Subcutaneous abdominal adipose tissue (tissue), 5 donors: ENCODE measurements around the gene ZC3H13.

ENCODE experiments used
- H3K27ac ChIP-seq: one replicate; pipeline ENCODE4 v1.7.0; 2013; ENCODE audit warnings: low read depth, mild to moderate bottlenecking, inconsistent platforms, low read length, moderate library complexity
- H3K27me3 ChIP-seq, 5 donors: one replicate each; pipeline ENCODE4 v1.7.0; 2013; ENCODE audit warnings: low read length in 5 of 5, inconsistent platforms in 1 of 5; ENCODE audit not compliant: control insufficient read depth in 5 of 5, insufficient read depth in 4 of 5
- H3K36me3 ChIP-seq, 5 donors: one replicate each; pipeline ENCODE4 v1.7.0; 2013; ENCODE audit warnings: low read length in 5 of 5; ENCODE audit not compliant: control insufficient read depth in 5 of 5, insufficient read depth in 5 of 5
- H3K4me1 ChIP-seq, 5 donors: one replicate each; pipeline ENCODE4 v1.7.0; 2013; ENCODE audit warnings: low read length in 5 of 5, mild to moderate bottlenecking in 3 of 5, moderate library complexity in 1 of 5; ENCODE audit not compliant: control insufficient read depth in 5 of 5, insufficient read depth in 5 of 5
- H3K4me3 ChIP-seq, 5 donors: one replicate each; pipeline ENCODE4 v1.7.0; 2013; ENCODE audit warnings: low read length in 5 of 5, low read depth in 1 of 5
- H3K9ac ChIP-seq, 5 donors: one replicate each; pipeline ENCODE4 v1.7.0; 2013; ENCODE audit warnings: low read length in 5 of 5, mild to moderate bottlenecking in 4 of 5, moderate library complexity in 3 of 5
- H3K9me3 ChIP-seq, 5 donors: one replicate each; pipeline ENCODE4 v1.7.0; 2013; ENCODE audit warnings: low read length in 5 of 5; ENCODE audit not compliant: control insufficient read depth in 5 of 5
- donor health status: healthy.
- donor health status: healthy.
- donor health status: healthy.
- donor health status: healthy.
- donor health status: healthy.

The ZC3H13 gene

DNA sequence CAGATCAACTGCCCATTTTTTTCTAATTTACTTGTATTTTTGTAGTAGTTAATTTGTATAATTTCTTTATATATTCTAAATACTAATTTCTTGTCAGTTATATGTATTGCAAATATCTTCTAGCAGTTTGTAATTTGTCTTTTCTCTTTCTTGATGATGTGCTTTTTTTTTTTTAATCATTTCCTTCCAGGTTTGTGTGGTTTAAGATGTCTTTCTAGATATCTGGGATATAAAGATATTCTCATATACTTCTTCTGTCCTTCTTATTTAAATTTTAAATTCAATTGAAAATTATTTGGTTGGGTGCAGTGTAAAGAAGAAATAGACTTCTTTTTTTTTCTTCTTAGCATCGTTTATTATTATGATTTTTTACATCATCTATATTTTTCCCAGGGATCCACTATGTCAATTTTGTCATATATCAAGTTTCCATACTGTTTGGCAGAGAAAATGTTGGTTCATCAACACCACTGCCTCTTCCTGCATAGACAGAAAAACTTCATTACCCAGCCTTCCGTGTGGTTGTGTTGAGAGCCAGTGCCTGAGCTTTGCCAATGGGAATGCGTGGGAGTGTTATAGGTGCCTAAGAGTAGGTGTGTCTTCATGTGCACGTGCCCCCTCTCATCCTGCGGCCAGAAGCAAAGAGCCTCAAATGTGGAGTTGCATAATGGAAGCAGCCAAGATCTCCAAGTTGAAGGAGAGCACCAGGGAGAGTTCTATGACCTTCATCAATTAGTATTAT is 36.4 kb upstream of the ZC3H13 start:
- no peaks in the 10 kb centered on the region for H3K36me3 ChIP-seq
- no peaks in the 10 kb centered on the region for H3K4me1 ChIP-seq
- H3K9me3 ChIP-seq: no peaks in the 10 kb centered on the region
- H3K4me3 ChIP-seq: no peak overlapping the region
- H3K27me3 ChIP-seq: peaks cover 0 to 3% (median 0%) of the 10 kb centered on the region in 5 donors
- no peak overlapping the region for H3K9ac ChIP-seq
- no peak overlapping the region for H3K27ac ChIP-seq

- Histone ChIP-seq H3K9ac (no peak overlapping the region), H3K9me3 (no peaks in the 10 kb centered on the region), H3K4me1 (no peaks in the 10 kb centered on the region), H3K27ac (no peak overlapping the region), H3K27me3 (peaks cover 0 to 3% (median 0%) of the 10 kb centered on the region in 5 donors), H3K36me3 (no peaks in the 10 kb centered on the region), H3K4me3 (no peak overlapping the region)
These were observed 34.9 kb upstream of the ZC3H13 start for GRCh38 chr13:46087481-46087880.

GRCh38 chr13:46086985-46087384 is 34.4 kb upstream of the ZC3H13 start:
- Histone ChIP-seq H3K36me3 (no peaks in the 10 kb centered on the region), H3K9me3 (no peaks in the 10 kb centered on the region), H3K27me3 (peaks cover 0 to 3% (median 0%) of the 10 kb centered on the region in 5 donors), H3K4me1 (no peaks in the 10 kb centered on the region), H3K9ac (no peak overlapping the region), H3K27ac (no peak overlapping the region), H3K4me3 (no peak overlapping the region)

DNA sequence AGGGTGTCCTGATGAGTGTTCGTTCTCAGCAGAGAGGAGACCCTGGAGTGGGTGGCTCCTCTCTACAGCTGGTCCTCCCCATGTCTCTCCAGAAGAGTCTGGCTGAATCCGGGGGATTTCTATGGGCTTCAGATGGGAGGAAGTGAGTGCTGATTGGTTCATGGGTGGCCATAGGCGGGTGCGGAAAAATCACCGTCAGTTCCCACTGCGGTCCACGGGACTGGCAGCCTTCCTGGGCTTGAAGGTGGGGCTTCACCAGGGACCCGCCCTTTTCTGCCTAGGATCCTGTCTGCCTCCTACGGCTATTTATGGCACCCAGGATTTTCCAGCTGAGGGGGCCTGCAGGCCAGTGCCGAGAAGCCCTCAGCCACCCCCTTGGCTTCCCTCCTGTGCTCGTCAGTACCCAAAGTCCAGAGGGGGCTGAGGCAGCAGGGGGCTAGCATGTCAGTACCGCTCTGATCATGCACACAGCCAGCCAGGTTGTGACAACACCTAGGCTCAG is 33.9 kb upstream of the ZC3H13 start:
- Histone ChIP-seq H3K27ac (no peak overlapping the region), H3K4me3 (no peak overlapping the region), H3K4me1 (no peaks in the 10 kb centered on the region), H3K9me3 (no peaks in the 10 kb centered on the region), H3K36me3 (no peaks in the 10 kb centered on the region), H3K27me3 (peaks cover 0 to 3% (median 0%) of the 10 kb centered on the region in 5 donors), H3K9ac (no peak overlapping the region)

DNA sequence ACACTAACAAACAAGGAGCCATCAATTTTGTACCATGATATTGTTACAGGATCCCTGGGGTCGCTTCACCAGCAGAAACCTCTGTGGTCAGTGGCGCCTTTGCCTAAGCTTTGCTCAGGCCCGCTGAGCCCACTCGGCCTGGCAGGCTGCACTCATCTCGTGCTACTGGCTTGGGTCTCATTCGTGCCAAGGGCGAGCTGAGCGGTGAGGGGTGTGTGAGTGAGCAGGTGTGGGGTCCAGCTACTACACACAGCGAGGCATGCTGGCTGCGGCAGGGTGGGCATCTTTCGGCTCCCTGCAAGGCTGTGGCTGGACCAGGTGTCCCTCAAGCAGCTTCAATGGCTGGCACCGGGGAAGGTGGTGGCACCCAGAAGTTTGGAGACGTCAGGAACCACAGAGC is 33.2 kb upstream of the ZC3H13 start:
- Histone ChIP-seq H3K9me3 (no peaks in the 10 kb centered on the region), H3K4me1 (no peaks in the 10 kb centered on the region), H3K36me3 (no peaks in the 10 kb centered on the region), H3K9ac (no peak overlapping the region), H3K4me3 (no peak overlapping the region), H3K27ac (no peak overlapping the region), H3K27me3 (peaks cover 0 to 3% (median 0%) of the 10 kb centered on the region in 5 donors)

GRCh38 chr13:46082324-46082723 is 29.8 kb upstream of the ZC3H13 start:
- no peaks in the 10 kb centered on the region for H3K36me3 ChIP-seq
- no peak overlapping the region for H3K4me3 ChIP-seq

GRCh38 chr13:46079770-46080169 is 27.2 kb upstream of the ZC3H13 start:
- H3K27me3 ChIP-seq: no peaks in the 10 kb centered on the region
- no peak overlapping the region for H3K9ac ChIP-seq
- H3K27ac ChIP-seq: no peak overlapping the region
- H3K4me3 ChIP-seq: no peak overlapping the region
- no peaks in the 10 kb centered on the region for H3K9me3 ChIP-seq
- H3K4me1 ChIP-seq: no peaks in the 10 kb centered on the region
- H3K36me3 ChIP-seq: no peaks in the 10 kb centered on the region

More at GRCh38 chr13:46082324-46082723, 29.8 kb upstream of the ZC3H13 start:
- Histone ChIP-seq H3K27me3 (peaks cover 0 to 3% (median 0%) of the 10 kb centered on the region in 5 donors), H3K4me1 (no peaks in the 10 kb centered on the region), H3K9ac (no peak overlapping the region), H3K27ac (no peak overlapping the region), H3K9me3 (no peaks in the 10 kb centered on the region)

GRCh38 chr13:46077265-46077664 is 24.7 kb upstream of the ZC3H13 start:
- Histone ChIP-seq H3K4me3 (no peak overlapping the region), H3K4me1 (no peaks in the 10 kb centered on the region), H3K27me3 (no peaks in the 10 kb centered on the region), H3K9me3 (no peaks in the 10 kb centered on the region), H3K27ac (no peak overlapping the region), H3K9ac (no peak overlapping the region), H3K36me3 (no peaks in the 10 kb centered on the region)

GRCh38 chr13:46076827-46077226 is 24.3 kb upstream of the ZC3H13 start:
- no peaks in the 10 kb centered on the region for H3K9me3 ChIP-seq
- H3K36me3 ChIP-seq: no peaks in the 10 kb centered on the region
- no peak overlapping the region for H3K9ac ChIP-seq
- no peak overlapping the region for H3K27ac ChIP-seq
- peaks cover 0 to 2% (median 0%) of the 10 kb centered on the region in 5 donors for H3K4me1 ChIP-seq
- H3K27me3 ChIP-seq: no peaks in the 10 kb centered on the region
- no peak overlapping the region for H3K4me3 ChIP-seq

DNA sequence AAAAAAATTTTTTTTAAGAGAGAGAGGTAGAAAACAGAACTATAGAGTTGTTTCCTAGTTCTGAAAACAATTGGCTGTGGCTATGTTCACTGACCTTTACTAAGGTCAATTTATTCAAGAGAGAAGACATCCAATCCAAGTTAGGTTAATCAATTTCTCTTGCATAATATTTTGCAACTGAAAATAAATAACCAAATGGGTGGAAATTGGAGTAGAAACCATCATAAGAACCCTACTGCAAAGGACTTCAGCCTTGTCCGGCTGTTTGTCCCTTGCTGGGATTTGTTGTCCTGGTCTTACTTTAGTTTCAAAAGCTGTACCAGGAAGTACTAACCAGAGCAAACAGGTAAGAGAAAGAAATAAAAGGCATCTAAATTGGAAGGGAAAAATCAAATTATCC is 23.3 kb upstream of the ZC3H13 start:
- no peak overlapping the region for H3K27ac ChIP-seq
- H3K36me3 ChIP-seq: no peaks in the 10 kb centered on the region
- H3K4me1 ChIP-seq: peaks cover 0 to 8% (median 0%) of the 10 kb centered on the region in 5 donors
- no peak overlapping the region for H3K4me3 ChIP-seq
- H3K27me3 ChIP-seq: no peaks in the 10 kb centered on the region
- H3K9ac ChIP-seq: no peak overlapping the region
- H3K9me3 ChIP-seq: no peaks in the 10 kb centered on the region
